DOHH2 (cell line): Measurements from ENCODE around the gene CEP95.

ENCODE experiments used
- H3F3A ChIP-seq: fragments of 200-600 bp; sonication (generic), shearing (Covaris generic); 2 replicates; pipeline ENCODE4 v1.6.0; 2016; ENCODE audit warnings: antibody characterized with exemption, mild to moderate bottlenecking; ENCODE audit not compliant: control insufficient read depth, insufficient read depth
- H3K27ac ChIP-seq: fragments of 200-600 bp; sonication (generic); 2 replicates; pipeline ENCODE4 v1.5.1; 2014; ENCODE audit warnings: low read depth, mild to moderate bottlenecking, low read length, moderate library complexity
- H3K27me3 ChIP-seq: fragments of 200-600 bp; sonication (generic); 2 replicates; pipeline ENCODE4 v1.6.1; 2014; ENCODE audit warnings: mild to moderate bottlenecking, low read length, mixed read lengths; ENCODE audit not compliant: control insufficient read depth
- H3K36me3 ChIP-seq: fragments of 200-600 bp; sonication (generic); 2 replicates; pipeline ENCODE4 v1.6.1; 2014; ENCODE audit warnings: mild to moderate bottlenecking, low read length, moderate library complexity, mixed read lengths; ENCODE audit not compliant: control insufficient read depth
- H3K4me1 ChIP-seq: fragments of 200-600 bp; sonication (generic); 2 replicates; pipeline ENCODE4 v1.6.1; 2014; ENCODE audit warnings: mild to moderate bottlenecking, low read length, mixed read lengths; ENCODE audit not compliant: control insufficient read depth
- H3K4me2 ChIP-seq: fragments of 200-600 bp; sonication (generic); 2 replicates; pipeline ENCODE4 v1.6.0; 2014; ENCODE audit warnings: mild to moderate bottlenecking, low read length, moderate library complexity
- H3K4me3 ChIP-seq: fragments of 200-600 bp; sonication (generic); 2 replicates; pipeline ENCODE4 v1.5.1; 2014; ENCODE audit warnings: mild to moderate bottlenecking, low read length, mixed read lengths
- H3K79me2 ChIP-seq: fragments of 200-600 bp; sonication (generic); 2 replicates; pipeline ENCODE4 v1.6.1; 2014; ENCODE audit warnings: mild to moderate bottlenecking, low read length, mixed read lengths; ENCODE audit not compliant: control insufficient read depth
- H3K9me2 ChIP-seq: fragments of 200-600 bp; sonication (generic); replicated peaks from 2 replicates; pipeline ENCODE4 v1.6.1; 2014; ENCODE audit warnings: mild to moderate bottlenecking, low read length, mixed read lengths; ENCODE audit not compliant: control insufficient read depth
- H3K9me3 ChIP-seq: fragments of 200-600 bp; sonication (generic); 2 replicates; pipeline ENCODE4 v1.6.1; 2014; ENCODE audit warnings: antibody characterized with exemption, low read length, mixed read lengths; ENCODE audit not compliant: control insufficient read depth, insufficient read depth
- H4K20me1 ChIP-seq: fragments of 200-600 bp; sonication (generic); 2 replicates; pipeline ENCODE4 v1.6.0; 2014; ENCODE audit warnings: low read depth, mild to moderate bottlenecking, antibody characterized with exemption, low read length, moderate library complexity; ENCODE audit not compliant: control insufficient read depth, insufficient read depth
- EZH2phosphoT487 ChIP-seq: fragments of 200-600 bp; sonication (generic); IDR thresholded peaks from 2 replicates; pipeline ENCODE4 v1.6.1; 2017; ENCODE audit warnings: borderline replicate concordance, mild to moderate bottlenecking, antibody characterized with exemption, low read length, moderate library complexity, mixed read lengths
- TF ChIP-seq, protein P1 (sequence below): fragments of 200-600 bp; sonication (generic); IDR thresholded peaks from one replicate; pipeline ENCODE4 v1.5.1; 2014; ENCODE audit warnings: antibody characterized with exemption, mild to moderate bottlenecking, low read depth, low read length; ENCODE audit not compliant: poor library complexity, severe bottlenecking

Gene CEP95

GRCh38 chr17:64503821-64504768, 2.7 kb upstream of the CEP95 start:
- Histone ChIP-seq H3K9me2 (no peaks in the 10 kb centered on the region), H3K4me1 (peaks cover 70% of the 10 kb centered on the region), H3K4me2 (peak overlapping the region; percentile 93), H3K79me2 (peaks cover 91% of the 10 kb centered on the region), H3F3A (peaks cover 64% of the 10 kb centered on the region), H3K36me3 (peaks cover 90% of the 10 kb centered on the region), H3K9me3 (no peaks in the 10 kb centered on the region), H3K27ac (peak overlapping the region; percentile 89), H3K4me3 (peak overlapping the region; percentile 100), H4K20me1 (peaks cover 58% of the 10 kb centered on the region), H3K27me3 (no peaks in the 10 kb centered on the region)
- TF ChIP-seq, protein P1, sequence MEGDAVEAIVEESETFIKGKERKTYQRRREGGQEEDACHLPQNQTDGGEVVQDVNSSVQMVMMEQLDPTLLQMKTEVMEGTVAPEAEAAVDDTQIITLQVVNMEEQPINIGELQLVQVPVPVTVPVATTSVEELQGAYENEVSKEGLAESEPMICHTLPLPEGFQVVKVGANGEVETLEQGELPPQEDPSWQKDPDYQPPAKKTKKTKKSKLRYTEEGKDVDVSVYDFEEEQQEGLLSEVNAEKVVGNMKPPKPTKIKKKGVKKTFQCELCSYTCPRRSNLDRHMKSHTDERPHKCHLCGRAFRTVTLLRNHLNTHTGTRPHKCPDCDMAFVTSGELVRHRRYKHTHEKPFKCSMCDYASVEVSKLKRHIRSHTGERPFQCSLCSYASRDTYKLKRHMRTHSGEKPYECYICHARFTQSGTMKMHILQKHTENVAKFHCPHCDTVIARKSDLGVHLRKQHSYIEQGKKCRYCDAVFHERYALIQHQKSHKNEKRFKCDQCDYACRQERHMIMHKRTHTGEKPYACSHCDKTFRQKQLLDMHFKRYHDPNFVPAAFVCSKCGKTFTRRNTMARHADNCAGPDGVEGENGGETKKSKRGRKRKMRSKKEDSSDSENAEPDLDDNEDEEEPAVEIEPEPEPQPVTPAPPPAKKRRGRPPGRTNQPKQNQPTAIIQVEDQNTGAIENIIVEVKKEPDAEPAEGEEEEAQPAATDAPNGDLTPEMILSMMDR: no peak
- TF ChIP-seq EZH2phosphoT487: no peak

DNA sequence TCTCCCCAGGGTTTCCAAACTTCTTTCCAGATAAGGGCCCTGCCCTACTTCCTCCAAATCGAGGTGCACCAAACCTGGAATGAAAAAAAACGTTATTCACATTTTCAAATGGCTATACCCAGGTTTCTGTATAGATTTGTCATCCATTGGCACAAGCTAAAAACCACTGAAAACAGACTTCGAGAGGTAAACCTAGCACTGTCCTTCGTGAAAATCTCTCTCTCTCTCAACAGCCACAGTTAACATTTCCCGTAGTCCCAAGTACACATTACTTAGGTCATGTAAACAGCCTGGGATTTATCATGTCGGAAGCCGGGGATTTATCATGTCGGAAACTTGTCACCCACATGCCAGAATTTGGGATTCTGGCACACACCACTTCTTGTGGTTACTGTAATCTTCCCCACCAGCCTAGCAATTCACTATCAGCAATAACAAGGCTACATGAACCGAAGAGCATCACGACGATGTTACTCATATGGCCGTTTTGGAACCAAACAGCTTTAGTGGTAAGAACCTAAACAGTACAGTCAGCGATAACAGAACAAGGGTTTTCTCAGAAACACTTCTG, 1.9 kb upstream of the CEP95 start:
- H4K20me1 ChIP-seq: peaks cover 58% of the 10 kb centered on the region
- peaks cover 64% of the 10 kb centered on the region for H3K4me1 ChIP-seq
- peaks cover 56% of the 10 kb centered on the region for H3F3A ChIP-seq

GRCh38 chr17:64505340-64506200, 1.2 kb upstream of the CEP95 start:
- peaks cover 52% of the 10 kb centered on the region for H4K20me1 ChIP-seq
- peak overlapping the region; percentile 93 for H3K4me2 ChIP-seq
- H3K9me2 ChIP-seq: no peaks in the 10 kb centered on the region
- H3K79me2 ChIP-seq: peaks cover 93% of the 10 kb centered on the region
- no peaks in the 10 kb centered on the region for H3K9me3 ChIP-seq
- no peaks in the 10 kb centered on the region for H3K27me3 ChIP-seq
- H3K4me1 ChIP-seq: peaks cover 57% of the 10 kb centered on the region
- peak overlapping the region; percentile 89 for H3K27ac ChIP-seq
- TF ChIP-seq, protein P1: no peak
- no peak for TF ChIP-seq EZH2phosphoT487
- peaks cover 89% of the 10 kb centered on the region for H3K36me3 ChIP-seq
- H3K4me3 ChIP-seq: peak overlapping the region; percentile 100
- peaks cover 49% of the 10 kb centered on the region for H3F3A ChIP-seq

More for the DNA sequence above, 1.9 kb upstream of the CEP95 start:
- no peaks in the 10 kb centered on the region for H3K9me2 ChIP-seq
- peak overlapping the region; percentile 100 for H3K4me3 ChIP-seq
- H3K27me3 ChIP-seq: no peaks in the 10 kb centered on the region
- peaks cover 89% of the 10 kb centered on the region for H3K36me3 ChIP-seq
- no peaks in the 10 kb centered on the region for H3K9me3 ChIP-seq
- peak overlapping the region; percentile 89 for H3K27ac ChIP-seq
- no peak for TF ChIP-seq EZH2phosphoT487
- TF ChIP-seq, protein P1: no peak
- H3K79me2 ChIP-seq: peaks cover 95% of the 10 kb centered on the region
- H3K4me2 ChIP-seq: peak overlapping the region; percentile 93
